K562 (cell line): ENCODE data around the gene ACTN2. TPM values are rescaled to one million over a fixed set of nuclear protein-coding genes. Genes with fewer than 3 reads are reported as not detected.

Experiments used
- ATAC-seq: fragments of 200-7000 bp; cut with Tn5 transposase; 3 replicates; pipeline ENCODE4 v1.9.1; 2020; ENCODE audit warnings: moderate library complexity
- BruUV-seq: library from RNA; stranded (reverse); fragments of 400-500 nt; replicated peaks from 2 replicates; lab custom pipeline; 2021; lab: Mats Ljungman, UMichigan
- CTCF ChIA-PET: fragments of 300-600 bp; formaldehyde crosslinking; extraction: SDS; loops from one replicate; lab custom pipeline; 2021; ENCODE audit warnings: low intra/inter-chr PET ratio; lab: Yijun Ruan, JAX
- POLR2A ChIA-PET: fragments of 300-600, 350-650 bp; sonication (Branson Sonifier 250); formaldehyde crosslinking; extraction: SDS; loops from one replicate; lab custom pipeline; 2021; ENCODE audit warnings: antibody characterized with exemption, inconsistent platforms; lab: Yijun Ruan, JAX
- DNase-seq, 4 experiments: peaks; one replicate each; pipeline versions ENCODE4 v3.0.0 to v3.0.0-alpha.2; 2011 to 2018; ENCODE audit warnings: low spot score in 3 of 4, mixed read lengths in 3 of 4; ENCODE audit errors: extremely low read depth in 1 of 4
- FAIRE-seq: peaks from 2 replicates; lab custom pipeline; 2011; peaks lifted over from hg19 to GRCh38; lab: Jason Lieb, UNC
- H2AFZ ChIP-seq: 2 replicates; pipeline ENCODE4 v1.6.0; 2011; ENCODE audit warnings: low read depth, low read length, control low read depth, inconsistent platforms
- H3K27ac ChIP-seq: fragments of 200-600 bp; 3 replicates; pipeline ENCODE4 v1.8.0; 2011; ENCODE audit warnings: low read depth, mild to moderate bottlenecking, control low read depth, inconsistent platforms, low read length, moderate library complexity, mixed read lengths; ENCODE audit errors: extremely low read depth
- H3K27me3 ChIP-seq, 2 experiments: fragments of 300-600 bp in 1 of 2; 2 replicates in 1 of 2; 3 replicates in 1 of 2; pipeline versions ENCODE4 v1.6.0 to v1.8.0; 2011; ENCODE audit warnings: inconsistent platforms in 2 of 2, low read length in 2 of 2, mild to moderate bottlenecking in 1 of 2, mixed read lengths in 1 of 2, moderate library complexity in 1 of 2; ENCODE audit not compliant: control insufficient read depth in 2 of 2, insufficient read depth in 2 of 2
- H3K36me3 ChIP-seq: fragments of 300-600 bp; 3 replicates; pipeline ENCODE4 v1.8.0; 2011; ENCODE audit warnings: mild to moderate bottlenecking, low read length, inconsistent platforms; ENCODE audit not compliant: control insufficient read depth, insufficient read depth
- H3K4me1 ChIP-seq, 2 experiments: fragments of 200-600 bp in 1 of 2; replicated peaks in 1 of 2; 2 replicates in 1 of 2; 3 replicates in 1 of 2; pipeline versions ENCODE4 v1.5.1 to v1.8.0; 2011; ENCODE audit warnings: inconsistent platforms in 2 of 2, low read length in 2 of 2, mild to moderate bottlenecking in 1 of 2, mixed read lengths in 1 of 2, moderate library complexity in 1 of 2; ENCODE audit not compliant: control insufficient read depth in 2 of 2, insufficient read depth in 2 of 2
- H3K4me2 ChIP-seq: 2 replicates; pipeline ENCODE4 v1.6.1; 2011; ENCODE audit warnings: low read length, control low read depth, inconsistent platforms, mixed read lengths; ENCODE audit not compliant: insufficient read depth
- H3K4me3 ChIP-seq: fragments of 200-600 bp; sonication (generic), shearing (Covaris generic); 2 replicates; pipeline ENCODE4 v1.5.1; 2016; ENCODE audit warnings: control low read depth, inconsistent platforms
- H3K79me2 ChIP-seq: fragments of 200-600 bp; 3 replicates; pipeline ENCODE4 v1.8.0; 2011; ENCODE audit warnings: low read length, inconsistent platforms; ENCODE audit not compliant: control insufficient read depth, insufficient read depth
- H3K9ac ChIP-seq, 2 experiments: 2 replicates each; pipeline versions ENCODE4 v1.6.0 to v1.6.1; 2011; ENCODE audit warnings: low read depth in 2 of 2, low read length in 2 of 2, control low read depth in 1 of 2, inconsistent platforms in 1 of 2, mild to moderate bottlenecking in 1 of 2, mixed read lengths in 1 of 2; ENCODE audit not compliant: insufficient read depth in 1 of 2
- H3K9me1 ChIP-seq: one replicate; pipeline ENCODE4 v1.6.0; 2011; ENCODE audit warnings: inconsistent platforms, mild to moderate bottlenecking, low read length, moderate library complexity; ENCODE audit not compliant: control insufficient read depth, insufficient read depth
- H3K9me3 ChIP-seq: replicated peaks from 2 replicates; pipeline ENCODE4 v1.5.1; 2011; ENCODE audit warnings: low read depth, low read length, inconsistent platforms; ENCODE audit not compliant: control insufficient read depth, insufficient read depth
- H4K20me1 ChIP-seq: replicated peaks from 2 replicates; pipeline ENCODE4 v1.6.1; 2011; ENCODE audit warnings: low read length, inconsistent platforms, mixed read lengths; ENCODE audit not compliant: control insufficient read depth, insufficient read depth
- DIDO1 ChIP-seq: fragments of 450-650 bp; IDR thresholded peaks from 2 replicates; pipeline ENCODE4 v1.6.1; 2016; ENCODE audit warnings: low read depth, missing biosample characterization, missing genetic modification characterization
- MEIS2 ChIP-seq: fragments of 450-650 bp; IDR thresholded peaks from 2 replicates; pipeline ENCODE4 v1.6.1; 2014; ENCODE audit warnings: mild to moderate bottlenecking; ENCODE audit not compliant: partially characterized antibody
- NR2C2 ChIP-seq, 2 experiments: fragments of 200-800 bp in 1 of 2; sonication (Bioruptor generic) in 1 of 2; sonication (generic) in 1 of 2; formaldehyde crosslinking in 1 of 2; IDR thresholded peaks; 2 replicates each; pipeline versions ENCODE4 v1.6.1 to v1.8.0; 2016 to 2022; ENCODE audit warnings: mild to moderate bottlenecking in 1 of 2, missing compliant biosample characterization in 1 of 2, missing genetic modification characterization in 1 of 2, missing genetic modification reagents in 1 of 2
- RAD21 ChIP-seq, 2 experiments: fragments of 250-450 bp in 1 of 2; fragments of 450-650 bp in 1 of 2; sonication (Bioruptor Pico) in 1 of 2; formaldehyde crosslinking in 1 of 2; IDR thresholded peaks in 1 of 2; conservative IDR thresholded peaks in 1 of 2; 2 replicates each; pipeline versions ENCODE4 v1.4.0 to v1.8.0; 2020 to 2022; ENCODE audit warnings: mild to moderate bottlenecking in 2 of 2, moderate library complexity in 1 of 2
- SMARCE1 ChIP-seq: fragments of 450-650 bp; IDR thresholded peaks from 2 replicates; pipeline ENCODE4 v1.7.1; 2016; ENCODE audit warnings: mild to moderate bottlenecking
- TBL1XR1 ChIP-seq, 2 experiments: IDR thresholded peaks; 2 replicates each; pipeline ENCODE4 v1.6.1; 2012; ENCODE audit warnings: improper control_type of control experiment in 2 of 2, low read length in 2 of 2, mild to moderate bottlenecking in 1 of 2
- TCFL5 ChIP-seq: fragments of 250-450 bp; sonication (Bioruptor Pico); conservative IDR thresholded peaks from 2 replicates; pipeline ENCODE4 v1.6.1; 2021; ENCODE audit warnings: mild to moderate bottlenecking, moderate library complexity, matching md5 sums
- XRCC5 ChIP-seq: fragments of 200-400 bp; formaldehyde crosslinking; IDR thresholded peaks from 2 replicates; pipeline ENCODE4 v1.6.1; 2017; ENCODE audit warnings: low read depth, mild to moderate bottlenecking, low read length
- ZNF830 ChIP-seq: fragments of 250-450 bp; sonication (Bioruptor Pico); IDR thresholded peaks from 2 replicates; pipeline ENCODE4 v1.5.0; 2021; ENCODE audit warnings: mild to moderate bottlenecking
- WGBS: fragments of 100-300 bp; shearing (Covaris generic); methylation state at CpG from one replicate; pipeline ENCODE4 v1.1.6; 2016; ENCODE audit warnings: low coverage, mixed read lengths; ENCODE audit not compliant: insufficient coverage; ENCODE audit errors: missing lambda C conversion rate; 5-methylcytosine and 5-hydroxymethylcytosine counted together
- in situ Hi-C: fragments of 300-500 bp; cut with MboI; formaldehyde crosslinking; loops from 4 replicates; pipeline ENCODE4 v1.15.0; 2018; ENCODE audit warnings: inconsistent platforms, mixed read lengths
- intact Hi-C: fragments of 100-400 bp; cut with micrococcal nuclease; formaldehyde crosslinking; loops from 2 replicates; pipeline ENCODE4 v1.14.2; 2022
- polyA plus RNA-seq, 8 experiments: library from polyadenylated mRNA; depleted of rRNA in 4 of 8; stranded (reverse) in 5 of 8; unstranded in 3 of 8; fragments of >200 nt; fragmentation: Nextera tagmentation in 2 of 8; fragmentation: Illumina TruSeq in 1 of 8; extraction: Ambion mirVana in 2 of 8; extraction: Trizol in 1 of 8; gene quantifications; 2 replicates each; pipeline versions ENCODE4 v1.2.1 to v1.2.3, GENCODE V29; 2011 to 2014; ENCODE audit warnings: inconsistent platforms in 1 of 8, missing spikeins in 1 of 8
- total RNA-seq, 7 experiments: library from RNA; depleted of rRNA in 6 of 7; stranded (reverse); fragments of >200 nt in 6 of 7; fragmentation: Illumina TruSeq in 2 of 7; extraction: Trizol in 2 of 7; gene quantifications; 2 replicates each; pipeline versions ENCODE4 v1.2.1 to v1.2.3, GENCODE V29; 2011 to 2021; ENCODE audit warnings: low replicate concordance in 1 of 7
- TF ChIP-seq, protein P1 (sequence below), 2 experiments: fragments of 450-650 bp; conservative IDR thresholded peaks; 2 replicates each; pipeline ENCODE4 v1.6.1; 2017; ENCODE audit warnings: mild to moderate bottlenecking in 2 of 2, moderate library complexity in 2 of 2
- TF ChIP-seq, protein P2 (sequence below): sonication (generic); IDR thresholded peaks from 2 replicates; pipeline ENCODE4 v1.6.1; 2016
- TF ChIP-seq, protein P3 (sequence below): fragments of 450-650 bp; IDR thresholded peaks from 2 replicates; pipeline ENCODE4 v1.6.1; 2016; ENCODE audit warnings: borderline replicate concordance
- TF ChIP-seq, protein P4 (sequence below): fragments of 450-650 bp; IDR thresholded peaks from 2 replicates; pipeline ENCODE4 v1.6.1; 2018; ENCODE audit warnings: mild to moderate bottlenecking, low read depth; ENCODE audit not compliant: partially characterized antibody
- TF ChIP-seq, protein P5 (sequence below): fragments of 250-450 bp; sonication (Bioruptor Pico); IDR thresholded peaks from 2 replicates; pipeline ENCODE4 v1.8.0; 2021; ENCODE audit warnings: borderline replicate concordance, mild to moderate bottlenecking, moderate library complexity; ENCODE audit not compliant: poor library complexity, severe bottlenecking

ACTN2 gene
- total and polyA plus RNA-seq, 9 of the 15 experiments (the other 6 are each of a cell fraction or from before 2014, with no cell fraction given): 0.18 to 0.94 (median 0.42) TPM

DNA sequence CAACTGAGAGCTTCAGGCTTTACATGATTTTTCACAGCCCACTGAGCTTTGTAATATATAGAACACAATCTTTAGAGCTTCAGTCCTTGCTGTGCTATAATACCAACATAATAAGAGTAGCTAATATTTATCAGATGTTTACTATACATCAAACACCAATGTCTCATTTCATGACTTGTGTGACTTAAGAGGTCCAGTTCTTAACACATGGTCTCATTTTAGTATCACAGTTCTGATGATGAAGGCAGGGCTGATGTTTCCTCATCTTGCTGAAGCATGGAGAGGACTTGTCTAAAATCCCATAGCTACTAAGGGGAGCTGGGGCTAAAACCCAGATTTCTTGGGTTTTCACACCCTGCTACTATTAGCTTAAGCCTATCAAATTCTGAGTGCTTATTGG, 114.3 kb downstream of the ACTN2 start (continued):
- TF ChIP-seq RAD21 (CRISPR knock-in tag; conservative IDR thresholded peaks at IDR 0.05 in 1 of 2, IDR thresholded peaks at IDR 0.05 in 1 of 2): no peak
- TF ChIP-seq TCFL5: no peak
- TF ChIP-seq SMARCE1: no peak
- TF ChIP-seq ZNF830 (CRISPR knock-in tag): no peak

DNA sequence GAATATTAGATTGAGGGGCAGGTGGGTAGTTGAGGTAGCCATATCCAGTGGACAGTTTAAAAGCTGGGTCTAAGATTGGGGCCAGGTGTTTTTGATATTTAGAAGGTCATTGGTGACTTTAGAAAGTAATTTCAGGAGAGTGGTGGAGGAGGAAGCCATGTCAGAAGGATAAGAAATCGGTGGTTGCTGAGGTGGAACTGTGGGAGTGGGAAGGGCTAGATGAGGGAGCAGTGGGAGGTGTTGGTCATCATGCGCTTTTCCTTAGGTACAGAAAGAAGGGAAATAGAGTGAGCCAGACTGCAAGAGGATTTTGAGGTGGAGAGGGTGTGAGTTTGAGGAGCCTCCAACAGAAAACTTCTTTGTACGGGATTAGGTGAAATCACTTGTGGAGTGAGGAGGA, 116.0 kb downstream of the ACTN2 start:
- Histone ChIP-seq H3K9me1 (no peaks in the 10 kb centered on the region), H3K27me3 (no peaks in the 10 kb centered on the region), H4K20me1 (no peaks in the 10 kb centered on the region), H3K9me3 (no peaks in the 10 kb centered on the region), H3K79me2 (peaks cover 63% of the 10 kb centered on the region), H3K4me3 (no peak overlapping the region), H3K27ac (no peak overlapping the region), H3K4me2 (no peak overlapping the region), H3K9ac (no peak overlapping the region), H3K4me1 (peaks cover 4 to 14% of the 10 kb centered on the region in 2 experiments; a peak in 3 of 5 replicates), H3K36me3 (peaks cover 56% of the 10 kb centered on the region), H2AFZ (no peak overlapping the region)
- intact Hi-C loops: no loop called here
- WGBS: 51% methylated on average over 3 of the region's 3 CpGs
- CTCF ChIA-PET: no interaction called here
- BruUV-seq: no TSS peak
- POLR2A ChIA-PET: interaction anchor here (0.6 kb wide), 1 partner anchor 208 kb away, joined by 4 read pairs; no protein-coding TSS in a partner anchor
- ATAC-seq: peak; percentile 32
- in situ Hi-C loops: no loop called here
- no peak for FAIRE-seq
- DNase-seq: no peak
- TF ChIP-seq, protein P1, sequence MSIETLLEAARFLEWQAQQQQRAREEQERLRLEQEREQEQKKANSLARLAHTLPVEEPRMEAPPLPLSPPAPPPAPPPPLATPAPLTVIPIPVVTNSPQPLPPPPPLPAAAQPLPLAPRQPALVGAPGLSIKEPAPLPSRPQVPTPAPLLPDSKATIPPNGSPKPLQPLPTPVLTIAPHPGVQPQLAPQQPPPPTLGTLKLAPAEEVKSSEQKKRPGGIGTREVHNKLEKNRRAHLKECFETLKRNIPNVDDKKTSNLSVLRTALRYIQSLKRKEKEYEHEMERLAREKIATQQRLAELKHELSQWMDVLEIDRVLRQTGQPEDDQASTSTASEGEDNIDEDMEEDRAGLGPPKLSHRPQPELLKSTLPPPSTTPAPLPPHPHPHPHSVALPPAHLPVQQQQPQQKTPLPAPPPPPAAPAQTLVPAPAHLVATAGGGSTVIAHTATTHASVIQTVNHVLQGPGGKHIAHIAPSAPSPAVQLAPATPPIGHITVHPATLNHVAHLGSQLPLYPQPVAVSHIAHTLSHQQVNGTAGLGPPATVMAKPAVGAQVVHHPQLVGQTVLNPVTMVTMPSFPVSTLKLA (conservative IDR thresholded peaks at IDR 0.05): no peak
- no peak for TF ChIP-seq NR2C2 (CRISPR knock-in tag; IDR thresholded peaks at IDR 0.05)
- TF ChIP-seq NR2C2 (tag; IDR thresholded peaks at IDR 0.05): no peak
- TF ChIP-seq, protein P2, sequence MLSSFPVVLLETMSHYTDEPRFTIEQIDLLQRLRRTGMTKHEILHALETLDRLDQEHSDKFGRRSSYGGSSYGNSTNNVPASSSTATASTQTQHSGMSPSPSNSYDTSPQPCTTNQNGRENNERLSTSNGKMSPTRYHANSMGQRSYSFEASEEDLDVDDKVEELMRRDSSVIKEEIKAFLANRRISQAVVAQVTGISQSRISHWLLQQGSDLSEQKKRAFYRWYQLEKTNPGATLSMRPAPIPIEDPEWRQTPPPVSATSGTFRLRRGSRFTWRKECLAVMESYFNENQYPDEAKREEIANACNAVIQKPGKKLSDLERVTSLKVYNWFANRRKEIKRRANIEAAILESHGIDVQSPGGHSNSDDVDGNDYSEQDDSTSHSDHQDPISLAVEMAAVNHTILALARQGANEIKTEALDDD: no peak
- TF ChIP-seq TBL1XR1 (IDR thresholded peaks at IDR 0.05; ENCODE audit: low read length in 2 of 2): no peak
- TF ChIP-seq, protein P3, sequence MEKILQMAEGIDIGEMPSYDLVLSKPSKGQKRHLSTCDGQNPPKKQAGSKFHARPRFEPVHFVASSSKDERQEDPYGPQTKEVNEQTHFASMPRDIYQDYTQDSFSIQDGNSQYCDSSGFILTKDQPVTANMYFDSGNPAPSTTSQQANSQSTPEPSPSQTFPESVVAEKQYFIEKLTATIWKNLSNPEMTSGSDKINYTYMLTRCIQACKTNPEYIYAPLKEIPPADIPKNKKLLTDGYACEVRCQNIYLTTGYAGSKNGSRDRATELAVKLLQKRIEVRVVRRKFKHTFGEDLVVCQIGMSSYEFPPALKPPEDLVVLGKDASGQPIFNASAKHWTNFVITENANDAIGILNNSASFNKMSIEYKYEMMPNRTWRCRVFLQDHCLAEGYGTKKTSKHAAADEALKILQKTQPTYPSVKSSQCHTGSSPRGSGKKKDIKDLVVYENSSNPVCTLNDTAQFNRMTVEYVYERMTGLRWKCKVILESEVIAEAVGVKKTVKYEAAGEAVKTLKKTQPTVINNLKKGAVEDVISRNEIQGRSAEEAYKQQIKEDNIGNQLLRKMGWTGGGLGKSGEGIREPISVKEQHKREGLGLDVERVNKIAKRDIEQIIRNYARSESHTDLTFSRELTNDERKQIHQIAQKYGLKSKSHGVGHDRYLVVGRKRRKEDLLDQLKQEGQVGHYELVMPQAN: no peak
- TF ChIP-seq DIDO1 (tag): no peak
- TF ChIP-seq, protein P4, sequence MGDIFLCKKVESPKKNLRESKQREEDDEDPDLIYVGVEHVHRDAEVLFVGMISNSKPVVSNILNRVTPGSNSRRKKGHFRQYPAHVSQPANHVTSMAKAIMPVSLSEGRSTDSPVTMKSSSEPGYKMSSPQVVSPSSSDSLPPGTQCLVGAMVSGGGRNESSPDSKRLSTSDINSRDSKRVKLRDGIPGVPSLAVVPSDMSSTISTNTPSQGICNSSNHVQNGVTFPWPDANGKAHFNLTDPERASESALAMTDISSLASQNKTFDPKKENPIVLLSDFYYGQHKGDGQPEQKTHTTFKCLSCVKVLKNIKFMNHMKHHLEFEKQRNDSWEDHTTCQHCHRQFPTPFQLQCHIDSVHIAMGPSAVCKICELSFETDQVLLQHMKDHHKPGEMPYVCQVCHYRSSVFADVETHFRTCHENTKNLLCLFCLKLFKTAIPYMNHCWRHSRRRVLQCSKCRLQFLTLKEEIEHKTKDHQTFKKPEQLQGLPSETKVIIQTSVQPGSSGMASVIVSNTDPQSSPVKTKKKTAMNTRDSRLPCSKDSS: no peak
- no peak for TF ChIP-seq XRCC5
- no peak for TF ChIP-seq MEIS2
- TF ChIP-seq, protein P5, sequence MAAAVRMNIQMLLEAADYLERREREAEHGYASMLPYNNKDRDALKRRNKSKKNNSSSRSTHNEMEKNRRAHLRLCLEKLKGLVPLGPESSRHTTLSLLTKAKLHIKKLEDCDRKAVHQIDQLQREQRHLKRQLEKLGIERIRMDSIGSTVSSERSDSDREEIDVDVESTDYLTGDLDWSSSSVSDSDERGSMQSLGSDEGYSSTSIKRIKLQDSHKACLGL (CRISPR knock-in tag): no peak
